NT2/D1 (cell line): ENCODE data around the gene PLEKHG5.

Experiments
- SUZ12 ChIP-seq: IDR thresholded peaks from 2 replicates; pipeline ENCODE4 v1.6.1; 2011; ENCODE audit not compliant: insufficient read length, insufficient read depth; ENCODE audit errors: extremely low read depth
- YY1 ChIP-seq: IDR thresholded peaks from 2 replicates; pipeline ENCODE4 v1.6.1; 2011; ENCODE audit not compliant: insufficient read length, insufficient read depth
- ZNF274 ChIP-seq: IDR thresholded peaks from 2 replicates; pipeline ENCODE4 v1.6.1; 2011; ENCODE audit warnings: mild to moderate bottlenecking, low read depth, low read length

- no peak for TF ChIP-seq YY1
- no peak for TF ChIP-seq ZNF274
- TF ChIP-seq SUZ12: no peak
Observed at GRCh38 chr1:6447016-6447817, 44.2 kb downstream of the PLEKHG5 start.
